HG03520 (cell line): ENCODE results near the gene FSTL4.
"Not testable (repeated sequence)": the region's sequence is repeated elsewhere in the genome, so short reads cannot be mapped to it uniquely, and the experiment has no call there.

Experiments used
- ATAC-seq: cut with Tn5 transposase; IDR thresholded peaks from one replicate; pipeline ENCODE4 v1.9.1; 2021; ENCODE audit warnings: mild to moderate bottlenecking, moderate library complexity; ENCODE audit not compliant: unreplicated experiment

FSTL4 gene

DNA sequence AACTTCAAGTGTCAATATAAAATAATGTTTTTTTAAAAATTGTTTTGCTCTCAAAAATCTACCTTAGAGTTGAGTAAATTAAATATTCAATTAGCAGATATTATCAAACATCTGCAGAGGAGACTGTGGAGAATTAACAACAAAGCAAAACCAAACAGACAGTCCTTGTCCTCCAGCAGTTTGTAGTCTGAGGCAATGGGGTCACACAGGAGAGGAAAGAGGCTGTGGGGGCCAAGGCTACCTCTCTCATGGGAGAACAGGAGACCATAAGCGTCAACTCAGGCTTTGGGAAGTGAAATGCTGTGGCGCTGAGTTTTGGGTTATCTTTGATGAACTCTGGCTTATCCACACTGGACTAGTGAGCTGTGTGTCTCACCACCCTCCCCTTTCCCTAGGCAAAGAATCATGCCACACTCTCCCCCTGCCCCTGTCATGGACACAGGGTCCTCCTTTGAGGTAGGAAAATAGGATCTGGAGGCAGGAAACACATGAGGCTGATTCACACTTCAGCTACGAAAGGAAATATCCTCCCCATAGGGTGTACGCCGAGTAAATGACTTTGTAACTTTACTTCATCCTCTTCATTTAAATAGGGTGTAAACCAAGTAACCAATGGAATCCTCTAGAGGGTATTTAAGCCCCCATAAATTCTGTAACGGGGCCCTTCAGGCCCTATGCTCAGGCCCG, 152.7 kb downstream of the FSTL4 start:
- ATAC-seq: no peak

DNA sequence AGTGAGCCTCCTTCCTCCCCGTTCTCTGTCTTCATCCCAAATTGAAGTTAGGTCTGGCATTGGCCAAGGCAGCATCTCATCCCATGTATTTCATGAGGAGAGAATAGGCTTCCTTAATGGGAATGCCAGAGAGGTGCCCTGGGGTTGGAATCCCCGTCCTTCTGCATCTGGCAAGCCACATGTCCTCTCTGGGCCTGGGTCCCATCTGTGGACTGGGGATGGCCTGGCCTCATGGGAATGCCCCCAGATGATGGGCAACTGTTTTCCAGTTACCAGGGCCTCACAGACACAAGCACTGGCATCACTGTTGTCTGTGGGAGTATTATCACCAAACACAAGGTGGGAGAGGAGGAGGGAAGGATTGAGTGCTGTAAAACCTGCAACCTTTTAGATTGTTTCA, 153.9 kb downstream of the FSTL4 start:
- ATAC-seq: no peak

DNA sequence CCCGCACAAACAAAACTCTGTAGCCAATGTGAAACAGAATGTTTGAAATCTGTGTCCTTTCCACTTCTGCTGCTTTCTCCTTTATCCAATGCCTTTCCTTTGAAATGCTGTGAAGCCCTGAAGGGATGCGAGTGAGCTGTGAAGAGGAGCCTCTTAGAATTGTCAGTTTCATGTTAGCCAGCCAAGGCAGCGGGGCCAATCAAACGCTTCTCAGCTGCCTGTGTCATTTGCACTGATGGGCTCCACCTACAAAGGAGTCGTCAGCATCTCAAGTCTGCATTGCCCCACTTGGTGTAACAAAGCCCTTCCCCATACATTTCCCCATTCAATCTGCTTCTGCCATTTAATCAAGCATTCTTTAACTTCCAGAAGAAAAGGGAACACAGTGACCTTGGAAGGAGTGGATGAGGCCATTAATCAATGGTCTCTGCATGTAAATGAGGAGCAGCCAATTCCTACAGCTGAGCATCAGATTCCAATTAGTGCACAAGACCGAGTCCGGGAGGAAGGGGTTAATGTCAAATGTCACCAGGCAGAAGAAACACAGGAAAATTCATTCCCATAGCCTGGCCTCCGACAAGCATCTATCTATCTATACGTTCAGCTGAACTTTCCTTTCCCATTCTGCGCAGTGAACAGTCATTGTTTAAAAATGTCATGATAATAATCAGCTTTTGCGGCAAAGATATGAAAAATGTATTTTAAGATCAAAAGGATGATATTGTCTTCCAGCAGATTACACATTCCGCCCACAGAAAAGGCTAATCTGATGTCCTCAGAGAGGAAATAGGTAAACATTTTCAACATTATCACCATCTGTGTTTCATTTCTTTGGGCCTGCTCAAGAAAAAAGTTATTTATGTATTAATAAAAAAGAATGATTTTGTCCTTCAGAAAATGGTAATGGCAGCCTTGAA, 154.6 kb downstream of the FSTL4 start:
- no peak for ATAC-seq

DNA sequence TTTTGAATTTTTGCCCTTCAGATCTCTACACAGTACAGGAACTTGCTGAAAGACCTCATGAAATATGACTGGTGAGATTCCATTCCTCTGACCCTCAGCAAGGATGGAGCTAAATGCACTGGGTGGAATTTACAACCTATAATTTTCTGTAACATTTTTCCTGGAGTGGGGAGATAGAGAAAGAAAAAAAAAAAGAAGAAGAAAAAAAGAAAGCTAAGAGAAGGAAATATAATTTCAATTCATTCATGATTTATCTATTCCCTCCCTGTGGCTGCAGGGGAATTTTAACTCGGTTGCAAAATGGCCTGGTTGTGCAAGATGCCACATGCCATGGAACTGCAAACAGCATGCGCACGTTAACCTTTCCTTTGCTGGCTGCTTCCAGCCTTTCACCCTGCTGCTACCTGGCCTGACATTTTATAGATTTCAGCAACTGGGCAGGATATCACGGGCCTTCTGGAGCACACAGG, 155.4 kb downstream of the FSTL4 start:
- ATAC-seq: no peak

DNA sequence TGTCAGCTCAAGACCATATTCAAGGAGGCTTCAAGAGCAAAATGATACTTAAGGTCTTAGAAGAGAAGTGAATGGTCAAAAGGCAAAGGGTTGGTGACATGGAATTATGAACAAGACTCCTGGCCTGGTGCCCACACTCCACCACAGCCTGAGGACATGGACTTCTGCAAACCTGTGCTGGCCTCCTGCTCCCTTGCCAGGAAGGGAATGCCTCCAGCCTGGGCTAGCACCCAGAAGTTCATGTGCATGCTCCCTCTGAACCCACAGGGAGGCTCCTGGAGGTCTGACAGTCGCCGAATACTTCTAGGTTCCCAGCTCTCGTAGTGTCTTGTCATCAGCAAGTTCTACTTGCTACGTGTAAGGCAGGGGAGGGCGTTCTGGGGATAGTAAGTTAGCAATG, 156.7 kb downstream of the FSTL4 start:
- ATAC-seq: no peak

DNA sequence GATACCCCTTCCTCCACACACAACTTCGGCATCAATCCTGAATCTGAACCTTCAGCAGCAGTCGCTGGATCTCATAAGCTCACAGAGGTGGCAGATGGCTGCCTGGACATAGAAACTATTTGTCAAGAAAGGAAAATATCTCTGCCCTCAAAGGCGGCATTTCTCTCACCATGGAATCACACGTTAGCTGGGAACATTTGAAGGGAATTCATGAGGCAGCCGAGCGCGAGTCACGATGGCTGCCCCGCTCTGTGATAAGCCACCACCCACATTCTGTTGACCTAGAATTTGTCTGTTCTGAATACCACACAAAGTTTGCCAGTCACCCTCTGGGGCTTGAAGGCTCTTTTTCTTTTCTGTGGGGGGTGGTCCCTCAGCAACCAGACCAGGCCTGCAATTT, 157.9 kb downstream of the FSTL4 start:
- ATAC-seq: no peak

DNA sequence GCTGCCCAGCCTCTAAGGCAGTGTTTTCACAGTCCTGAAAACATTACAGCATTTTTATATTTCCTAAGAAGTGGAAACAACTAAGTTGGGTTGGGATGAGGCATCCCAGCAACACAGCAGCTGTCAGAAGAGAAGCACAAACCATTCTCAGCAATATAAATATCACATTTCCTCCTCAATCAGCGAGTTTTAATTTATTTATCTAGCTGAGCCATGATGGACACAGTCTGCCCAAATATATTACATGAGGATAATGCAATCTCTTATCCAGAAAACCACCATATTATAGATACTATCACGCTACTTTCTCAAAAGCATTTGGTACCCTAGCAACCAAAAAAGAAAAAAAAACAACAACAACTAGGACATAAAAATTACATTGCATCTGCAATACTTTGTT, 158.5 kb downstream of the FSTL4 start:
- ATAC-seq: no peak

DNA sequence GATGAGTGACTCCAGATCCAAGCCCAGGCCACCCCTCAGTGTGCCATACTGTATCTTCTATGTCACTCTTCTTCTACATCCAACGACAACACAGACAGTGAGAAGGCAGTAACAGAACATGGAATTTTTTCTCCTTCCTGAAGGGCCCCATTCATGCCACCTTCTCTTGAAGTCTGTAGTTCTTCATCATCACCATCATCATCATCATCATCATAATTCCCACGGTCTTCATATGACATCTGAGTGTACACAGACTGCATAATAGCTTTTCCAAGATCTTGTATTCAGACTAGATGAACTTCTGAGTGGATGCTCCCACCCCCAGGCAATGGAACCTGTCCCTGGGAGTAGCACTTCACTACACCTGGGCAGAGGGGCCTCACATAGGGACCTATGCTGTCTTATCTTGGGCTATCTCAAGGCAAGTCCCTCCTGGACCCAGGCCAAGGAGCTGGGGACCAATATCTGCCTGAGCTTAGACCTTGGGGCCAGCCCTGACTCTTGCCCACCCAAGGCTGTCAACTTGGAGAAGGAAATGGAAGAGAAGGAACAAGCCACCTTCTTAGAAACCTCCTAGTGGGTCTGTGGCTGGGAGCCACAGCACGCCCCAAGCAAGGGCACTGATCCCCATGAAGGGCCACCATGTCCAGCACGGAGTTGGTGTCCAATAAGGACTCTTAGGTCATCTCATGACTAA, 159.1 kb downstream of the FSTL4 start:
- ATAC-seq: no peak

DNA sequence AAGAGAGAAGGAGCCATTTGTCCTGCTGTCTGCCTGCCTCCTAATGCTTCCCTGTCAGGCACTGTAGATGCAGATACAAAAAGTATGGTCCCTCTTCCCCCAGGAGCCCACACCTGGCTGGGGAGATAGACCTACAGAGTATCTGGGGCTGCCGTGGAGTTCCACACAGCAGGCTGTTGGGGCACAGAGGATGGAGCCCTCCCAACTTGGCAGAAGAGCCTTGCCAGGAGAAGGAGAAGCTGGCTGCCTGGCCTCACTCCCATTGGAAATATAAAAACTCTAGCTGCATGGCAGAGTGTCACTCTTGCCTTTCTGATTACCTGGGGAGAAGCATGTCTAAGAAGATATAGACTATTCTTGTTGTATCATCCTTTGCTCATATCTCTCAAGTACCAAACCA, 160.4 kb downstream of the FSTL4 start:
- no peak for ATAC-seq

DNA sequence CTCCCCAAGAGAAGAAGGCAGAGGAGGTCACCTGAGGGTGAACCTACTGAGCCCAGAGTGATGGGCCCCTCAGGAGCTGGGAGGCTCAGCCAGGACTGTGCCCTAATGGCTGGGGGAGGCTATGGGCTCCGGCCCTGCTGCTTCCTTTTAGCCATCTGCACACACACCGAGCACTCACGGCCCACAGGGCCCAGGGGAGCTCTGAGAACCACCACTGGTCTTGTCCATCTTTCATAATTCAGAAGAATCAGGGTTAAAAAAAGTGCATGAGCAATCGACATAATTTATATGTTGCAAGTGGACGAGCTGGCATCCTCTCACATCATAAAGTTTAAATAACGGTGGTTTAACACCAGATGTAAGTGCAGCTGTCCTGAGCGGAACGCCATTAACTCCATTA, 162.1 kb downstream of the FSTL4 start:
- ATAC-seq: no peak

DNA sequence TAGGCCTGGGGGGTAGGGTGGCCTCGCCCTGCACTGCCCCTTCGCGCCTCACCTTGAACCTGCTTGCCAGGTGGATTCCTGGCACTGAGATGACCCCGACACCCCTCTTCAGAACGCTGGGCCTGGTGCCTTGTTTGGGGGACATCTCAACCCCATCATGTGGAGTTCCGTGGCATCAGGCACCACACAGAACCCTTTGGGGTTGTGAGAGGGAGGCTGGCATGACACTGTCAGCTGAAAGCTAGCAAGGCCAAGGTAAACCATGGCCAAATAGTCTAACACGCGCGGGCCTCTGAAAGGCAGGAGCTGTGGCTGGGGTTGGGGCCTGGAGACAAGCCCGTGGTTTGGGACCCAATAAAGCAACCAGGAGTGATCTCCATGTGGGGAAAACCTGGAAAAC, 163.2 kb downstream of the FSTL4 start:
- no peak for ATAC-seq

DNA sequence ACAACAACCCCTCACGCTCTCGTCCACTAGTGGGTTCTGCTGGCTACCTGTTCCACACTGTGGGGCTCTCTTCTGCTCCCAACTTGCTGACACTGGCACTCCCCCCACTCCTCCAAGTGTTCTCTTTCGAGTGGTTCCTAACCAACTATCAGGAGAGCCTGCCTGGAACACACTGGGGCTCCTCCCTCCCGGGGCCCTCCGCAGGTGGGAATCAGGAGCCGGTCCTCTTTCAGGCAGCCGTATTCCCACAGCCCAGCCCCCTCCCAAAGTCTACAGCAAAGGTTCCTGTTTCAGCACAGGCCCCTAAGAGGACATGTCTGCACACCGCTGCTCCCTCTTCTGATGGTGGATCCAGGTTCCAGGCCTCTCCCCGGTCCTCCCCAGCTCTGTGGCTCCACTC, 165.9 kb downstream of the FSTL4 start:
- no peak for ATAC-seq

DNA sequence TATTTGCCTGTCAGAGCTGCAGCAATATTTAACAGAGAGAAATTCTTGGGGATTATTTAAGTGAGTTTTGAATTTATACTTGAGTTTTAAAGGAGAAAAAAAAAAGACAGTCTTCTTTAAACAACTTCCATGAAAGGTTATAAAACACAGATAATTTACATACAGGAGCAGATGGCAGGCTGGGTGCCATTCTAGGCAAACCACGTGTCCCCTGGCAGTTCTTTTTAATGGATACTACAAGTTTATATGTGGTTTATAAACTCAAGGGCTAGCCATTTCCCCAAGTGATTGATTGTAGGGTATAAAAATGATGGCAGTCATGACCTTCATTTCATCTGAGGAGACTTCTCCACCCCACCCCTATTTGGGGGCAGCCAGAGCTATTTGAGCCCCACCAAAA, 166.6 kb downstream of the FSTL4 start:
- ATAC-seq: no peak

DNA sequence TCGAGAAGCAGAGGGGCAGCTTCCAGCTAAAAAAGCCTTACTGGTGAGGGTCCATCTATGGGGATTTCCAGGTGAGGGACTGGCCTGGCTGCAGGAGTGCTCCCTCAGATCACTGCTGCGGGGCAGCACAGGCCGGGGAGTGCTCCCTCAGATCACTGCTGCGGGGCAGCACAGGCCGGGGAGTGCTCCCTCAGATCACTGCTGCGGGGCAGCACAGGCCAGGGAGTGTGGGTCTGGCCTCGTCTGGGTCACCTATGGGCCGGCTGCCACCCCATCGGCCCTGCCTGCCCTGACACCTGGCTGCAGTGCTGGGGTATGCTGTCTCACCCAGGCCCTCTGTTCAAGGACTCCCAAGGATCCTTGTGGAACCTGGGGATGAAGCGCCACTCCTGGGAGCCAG, 167.1 kb downstream of the FSTL4 start:
- ATAC-seq: not testable (repeated sequence)

DNA sequence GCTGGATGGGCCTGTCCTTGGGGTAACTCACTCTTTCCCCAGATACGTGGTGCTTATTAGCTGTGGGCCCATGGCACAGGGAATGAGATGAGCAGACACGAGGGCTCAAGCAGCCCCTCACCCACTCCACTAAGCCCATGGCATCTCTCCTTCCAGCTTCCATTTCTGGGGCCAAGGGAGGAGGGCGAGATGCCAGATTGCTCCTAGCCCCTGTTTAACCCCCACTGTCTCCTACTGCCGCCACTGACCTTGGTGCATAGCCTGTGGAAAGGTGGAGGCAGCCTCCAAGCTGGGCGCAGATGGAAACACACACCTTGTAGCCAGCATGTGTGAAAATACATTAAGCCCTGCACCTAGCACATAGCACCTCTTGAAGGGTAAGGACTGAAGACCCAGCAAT, 167.6 kb downstream of the FSTL4 start:
- ATAC-seq: no peak

DNA sequence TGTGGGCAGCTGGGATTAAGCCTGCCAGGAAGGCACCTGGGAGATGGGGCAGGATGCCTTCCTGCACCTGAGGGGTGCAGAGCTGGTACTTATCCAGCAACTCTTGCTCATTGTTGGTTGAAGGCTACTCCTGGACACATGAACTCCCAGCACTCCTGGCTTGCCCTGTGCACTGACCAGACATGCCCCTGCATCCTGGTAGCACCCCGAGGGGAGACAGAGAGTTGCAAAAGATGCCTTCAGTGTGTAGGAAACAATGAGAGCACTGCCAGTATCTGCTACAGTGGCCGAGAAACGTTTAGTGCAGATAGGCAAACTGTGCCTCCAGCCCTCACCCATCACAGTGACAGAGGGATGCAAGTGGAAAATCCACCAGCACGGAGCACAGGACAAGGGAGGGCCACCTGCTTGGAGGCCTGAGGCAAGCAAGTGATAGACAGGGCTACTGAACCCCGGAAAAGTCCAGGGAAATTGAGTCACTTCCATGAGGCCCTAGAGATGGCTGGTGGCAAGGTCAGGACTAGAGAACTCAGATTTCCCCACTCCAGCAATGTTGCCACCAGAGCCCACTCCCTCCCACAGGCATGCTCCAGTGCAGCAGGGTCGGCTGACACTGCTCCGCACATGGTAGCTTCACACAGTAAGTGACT, 171.1 kb downstream of the FSTL4 start:
- no peak for ATAC-seq

DNA sequence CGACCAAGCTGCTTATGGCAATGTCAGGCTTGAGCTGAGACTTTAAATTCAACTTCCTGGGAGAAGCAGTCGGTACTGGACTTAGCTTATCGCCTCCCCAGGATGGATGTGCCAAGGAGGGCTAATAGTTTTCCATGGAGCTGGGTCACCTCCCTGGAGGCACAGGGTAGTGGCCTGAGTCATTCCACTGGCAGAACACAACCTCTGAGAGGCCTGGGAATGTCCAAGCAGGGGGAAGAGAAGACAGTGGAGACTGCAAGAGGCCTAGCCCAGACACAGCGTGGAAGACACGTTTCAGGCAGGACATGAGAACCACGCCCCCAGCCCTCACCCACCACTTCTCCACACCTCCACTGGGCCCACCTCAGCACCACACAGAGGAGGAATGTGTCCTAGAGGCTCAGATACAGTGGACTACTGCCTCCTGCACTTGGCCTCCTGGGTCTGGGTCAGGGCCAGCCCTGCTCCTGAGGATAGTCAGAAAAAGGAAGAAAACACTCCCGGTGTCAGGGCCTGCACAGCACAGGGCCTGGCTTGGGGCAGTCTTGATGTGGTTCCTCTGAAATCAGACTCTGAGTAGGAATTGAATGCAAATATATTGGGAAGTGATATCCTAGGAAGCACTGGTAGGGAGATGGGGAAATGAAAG, 171.8 kb downstream of the FSTL4 start:
- ATAC-seq: no peak

DNA sequence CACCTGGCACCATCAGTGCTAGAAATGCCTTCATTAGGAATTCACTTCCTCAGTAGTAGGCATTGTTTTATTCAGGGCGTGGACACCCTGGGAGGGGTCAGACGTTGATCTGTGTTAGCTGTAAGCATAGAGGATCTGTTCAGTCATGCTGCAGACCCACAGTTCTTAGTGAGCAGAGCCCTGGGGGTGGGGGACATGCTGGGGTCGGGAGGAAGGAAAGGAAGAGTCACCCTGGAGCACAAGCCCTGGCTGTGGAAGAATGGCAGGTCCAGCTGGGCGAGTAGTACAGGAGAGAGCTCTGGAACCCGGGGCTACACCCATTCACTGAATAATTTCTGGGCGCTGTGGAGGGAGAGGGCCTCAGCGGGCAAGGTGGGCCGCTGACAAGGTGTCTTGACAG, 172.5 kb downstream of the FSTL4 start:
- ATAC-seq: no peak

DNA sequence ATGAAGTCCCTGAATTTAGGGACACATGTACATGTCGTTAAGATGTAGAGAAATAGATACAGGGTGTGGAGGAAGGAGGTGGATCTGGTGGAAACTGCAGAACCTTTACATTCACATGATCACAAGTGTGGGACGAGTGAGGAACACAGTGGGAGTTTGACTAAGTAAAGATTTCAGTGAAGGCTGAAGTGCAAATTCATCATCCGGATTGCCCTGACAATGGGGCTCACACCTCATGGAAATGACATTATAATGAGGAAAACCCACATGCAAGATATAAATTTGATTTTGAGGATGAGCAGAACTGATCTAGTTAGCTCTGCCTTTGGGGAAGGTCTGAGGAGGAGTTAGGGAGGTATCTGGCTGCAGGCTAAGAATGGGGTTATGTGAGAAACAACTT, 173.9 kb downstream of the FSTL4 start:
- ATAC-seq: no peak

DNA sequence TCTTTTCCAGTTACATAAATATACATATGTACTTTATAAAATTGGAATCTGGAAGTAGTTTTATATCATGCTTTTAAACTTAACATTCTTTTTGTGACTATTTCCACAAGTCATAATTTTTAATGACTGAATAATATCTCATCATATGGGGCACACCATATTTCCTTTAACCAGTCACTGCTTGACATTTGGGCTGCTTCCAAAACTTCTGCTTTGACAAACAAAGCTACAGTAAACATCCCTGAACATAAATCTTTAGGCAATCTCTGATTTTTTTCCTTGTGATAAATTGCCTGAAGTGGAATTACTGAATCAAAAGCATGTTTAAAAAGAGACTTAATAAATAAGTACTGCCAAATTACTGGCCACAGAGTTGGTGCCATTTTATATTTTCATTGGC, 178.0 kb downstream of the FSTL4 start:
- no peak for ATAC-seq

DNA sequence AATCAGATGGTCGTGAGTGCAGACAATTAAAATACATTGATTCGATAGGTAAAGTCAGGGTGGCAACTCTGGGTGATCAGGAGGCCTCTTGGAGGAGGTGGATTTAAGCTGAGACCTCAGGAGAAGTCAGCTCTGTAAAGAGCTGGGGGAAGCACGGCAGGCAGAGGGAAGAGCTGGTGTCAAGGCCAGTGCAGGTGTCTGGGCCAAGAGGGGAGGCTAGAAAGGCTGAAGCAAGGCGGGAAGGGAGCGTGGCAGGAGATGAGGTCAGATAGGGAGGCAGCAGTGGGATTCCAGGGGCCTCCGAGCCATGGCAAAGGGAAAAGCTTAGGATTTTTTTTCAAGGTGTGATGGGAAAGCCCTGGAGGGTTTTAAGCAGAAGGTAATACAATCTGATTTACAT, 178.7 kb downstream of the FSTL4 start:
- ATAC-seq: no peak
